HepG2 (cell line): Measurements from ENCODE around the gene NOP58. TPM values are rescaled to one million over a fixed set of nuclear protein-coding genes. Genes with fewer than 3 reads are reported as not detected.

Source experiments
- ATAC-seq: fragments of 200-7000 bp; cut with Tn5 transposase; 3 replicates; pipeline ENCODE4 v1.9.1; 2020; ENCODE audit warnings: mild to moderate bottlenecking, moderate library complexity
- BruUV-seq: library from RNA; stranded (reverse); fragments of 400-500 nt; replicated peaks from 2 replicates; lab custom pipeline; 2021; lab: Mats Ljungman, UMichigan
- CTCF ChIA-PET: fragments of 300-600 bp; formaldehyde crosslinking; extraction: SDS; loops from one replicate; lab custom pipeline; 2021; ENCODE audit warnings: low total read pairs, inconsistent platforms, low intra/inter-chr PET ratio; lab: Yijun Ruan, JAX
- POLR2A ChIA-PET: fragments of 350-600 bp; sonication (Branson Sonifier 250); formaldehyde crosslinking; loops from one replicate; lab custom pipeline; 2020; ENCODE audit warnings: antibody characterized with exemption, inconsistent platforms; lab: Yijun Ruan, JAX
- DNase-seq: peaks from one replicate; pipeline ENCODE4 v3.0.0-alpha.2; 2015; ENCODE audit warnings: low spot score
- FAIRE-seq: peaks from 3 replicates; lab custom pipeline; 2011; peaks lifted over from hg19 to GRCh38; lab: Jason Lieb, UNC
- H2AFZ ChIP-seq: one replicate; pipeline ENCODE4 v1.6.1; 2011; ENCODE audit warnings: low read length, inconsistent platforms
- H3K27ac ChIP-seq: fragments of 300-600 bp; 3 replicates; pipeline ENCODE4 v1.8.0; 2011; ENCODE audit warnings: mixed run types, mild to moderate bottlenecking, mixed read lengths, low read length, inconsistent platforms; ENCODE audit not compliant: insufficient read depth; ENCODE audit errors: extremely low read length
- H3K27me3 ChIP-seq, 2 experiments: fragments of 200-600 bp in 1 of 2; 2 replicates in 1 of 2; 3 replicates in 1 of 2; pipeline versions ENCODE4 v1.6.0 to v1.8.0; 2011; ENCODE audit warnings: low read length in 2 of 2, mild to moderate bottlenecking in 2 of 2, moderate library complexity in 2 of 2, inconsistent platforms in 1 of 2; ENCODE audit not compliant: insufficient read depth in 2 of 2, control insufficient read depth in 1 of 2
- H3K36me3 ChIP-seq, 2 experiments: fragments of 200-600 bp in 1 of 2; replicated peaks in 1 of 2; 2 replicates in 1 of 2; 3 replicates in 1 of 2; pipeline versions ENCODE4 v1.5.1 to v1.8.0; 2011; ENCODE audit warnings: low read length in 2 of 2, inconsistent platforms in 1 of 2; ENCODE audit not compliant: insufficient read depth in 2 of 2, control insufficient read depth in 1 of 2
- H3K4me1 ChIP-seq: 2 replicates; pipeline ENCODE4 v1.5.1; 2012; ENCODE audit warnings: low read length, inconsistent platforms; ENCODE audit not compliant: insufficient read depth
- H3K4me2 ChIP-seq: 2 replicates; pipeline ENCODE4 v1.6.0; 2011; ENCODE audit warnings: low read depth, low read length, inconsistent platforms
- H3K4me3 ChIP-seq, 3 experiments: fragments of 200-600 bp in 1 of 3; sonication (generic), shearing (Covaris generic) in 1 of 3; replicated peaks in 1 of 3; 2 replicates each; pipeline ENCODE4 v1.5.1; 2011 to 2016; ENCODE audit warnings: low read length in 3 of 3, inconsistent platforms in 2 of 3, low read depth in 2 of 3, mild to moderate bottlenecking in 2 of 3, control low read depth in 1 of 3, mixed read lengths in 1 of 3; ENCODE audit not compliant: insufficient read depth in 1 of 3
- H3K79me2 ChIP-seq: one replicate; pipeline ENCODE4 v1.6.1; 2011; ENCODE audit warnings: low read length, inconsistent platforms; ENCODE audit not compliant: insufficient read depth
- H3K9ac ChIP-seq: 2 replicates; pipeline ENCODE4 v1.6.0; 2011; ENCODE audit warnings: mild to moderate bottlenecking, low read depth, low read length, inconsistent platforms; ENCODE audit not compliant: insufficient read depth
- H3K9me3 ChIP-seq: 2 replicates; pipeline ENCODE4 v1.5.1; 2012; ENCODE audit warnings: mild to moderate bottlenecking, low read length
- H4K20me1 ChIP-seq: 2 replicates; pipeline ENCODE4 v1.6.0; 2011; ENCODE audit warnings: inconsistent platforms, mild to moderate bottlenecking, low read length, moderate library complexity; ENCODE audit not compliant: insufficient read depth
- MTF1 ChIP-seq: sonication (generic); formaldehyde crosslinking; IDR thresholded peaks from 2 replicates; pipeline ENCODE4 v1.5.0; 2020; ENCODE audit warnings: missing genetic modification reagents
- PAX8 ChIP-seq: sonication (generic); formaldehyde crosslinking; IDR thresholded peaks from 2 replicates; pipeline ENCODE4 v1.8.0; 2022; ENCODE audit warnings: mild to moderate bottlenecking, missing genetic modification reagents, borderline replicate concordance
- SRSF4 ChIP-seq: fragments of 200-400 bp; formaldehyde crosslinking; IDR thresholded peaks from one replicate; pipeline ENCODE4 v1.6.1; 2018; ENCODE audit warnings: mild to moderate bottlenecking, low read depth, low read length, moderate library complexity; ENCODE audit not compliant: poor library complexity, severe bottlenecking
- ZMYM3 ChIP-seq: sonication (generic); formaldehyde crosslinking; IDR thresholded peaks from 2 replicates; pipeline ENCODE4 v1.5.1; 2020; ENCODE audit warnings: mild to moderate bottlenecking, missing genetic modification reagents
- ZNF496 ChIP-seq: sonication (generic); formaldehyde crosslinking; IDR thresholded peaks from 2 replicates; pipeline ENCODE4 v1.8.1; 2023; ENCODE audit warnings: mild to moderate bottlenecking, moderate library complexity, missing genetic modification reagents; ENCODE audit not compliant: insufficient replicate concordance
- WGBS: methylation state at CpG from one replicate; pipeline ENCODE4 v1.1.6; 2017; ENCODE audit warnings: low lambda C conversion rate; 5-methylcytosine and 5-hydroxymethylcytosine counted together
- in situ Hi-C: cut with HindIII; loops from 2 replicates; pipeline ENCODE4 v1.10.0; 2017; ENCODE audit warnings: low pct_unique_long_range_greater_than_20kb; ENCODE audit not compliant: extremely low pct_ligation_motif_present
- intact Hi-C: fragments of 100-400 bp; cut with micrococcal nuclease; formaldehyde crosslinking; loops from one replicate; pipeline ENCODE4 v1.10.0; 2022; ENCODE audit not compliant: unreplicated experiment
- polyA plus RNA-seq, 8 experiments: library from polyadenylated mRNA; depleted of rRNA in 3 of 8; stranded (reverse) in 7 of 8; unstranded in 1 of 8; fragments of >200 nt; fragmentation: Illumina TruSeq in 4 of 8; extraction: Trizol in 4 of 8; gene quantifications; 2 replicates each; pipeline versions ENCODE4 v1.2.1 to v1.2.3, GENCODE V29; 2011 to 2016; ENCODE audit warnings: low read depth in 4 of 8, missing spikeins in 1 of 8, mixed read lengths in 1 of 8; ENCODE audit not compliant: insufficient read depth in 1 of 8
- total RNA-seq, 5 experiments: library from RNA; depleted of rRNA; stranded (reverse); fragments of >200 nt; fragmentation: Illumina TruSeq; extraction: Trizol; gene quantifications; 2 replicates each; pipeline ENCODE4 v1.2.3, GENCODE V29; 2016; ENCODE audit warnings: low read depth in 1 of 5
- TF ChIP-seq, protein P1 (sequence below): sonication (generic); formaldehyde crosslinking; IDR thresholded peaks from 2 replicates; pipeline ENCODE4 v1.4.0; 2020; ENCODE audit warnings: missing genetic modification reagents
- TF ChIP-seq, protein P2 (sequence below): sonication (generic); formaldehyde crosslinking; IDR thresholded peaks from 2 replicates; pipeline ENCODE4 v1.9.0; 2021; ENCODE audit warnings: missing genetic modification reagents, borderline replicate concordance

Gene NOP58
- total and polyA plus RNA-seq, 2 of the 13 experiments (the other 11 are each of a cell fraction or from before 2014, with no cell fraction given) = 74.9 to 203 TPM

DNA sequence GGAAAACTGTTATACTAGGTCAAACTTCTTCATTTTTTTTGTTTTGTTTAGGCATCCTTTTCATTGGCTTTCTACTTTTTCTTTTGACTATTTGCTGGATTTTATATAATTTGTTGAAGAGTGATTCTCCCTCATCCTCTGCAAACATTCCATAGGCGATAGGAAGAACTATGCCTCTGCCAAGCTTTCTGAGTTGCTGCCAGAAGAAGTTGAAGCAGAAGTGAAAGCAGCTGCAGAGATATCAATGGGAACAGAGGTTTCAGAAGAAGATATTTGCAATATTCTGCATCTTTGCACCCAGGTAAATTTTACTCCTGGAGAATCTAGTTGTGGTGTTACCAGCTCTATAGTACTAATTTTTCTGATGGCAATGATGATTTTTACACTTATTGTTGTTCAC is 25.4 kb downstream of the NOP58 start:
- 94% methylated on average over 1 of the region's 1 CpG for whole genome bisulfite sequencing
- POLR2A ChIA-PET = no interaction called here
- Histone ChIP-seq H3K27ac (no peak overlapping the region), H4K20me1 (0 out of 2 replicates have a peak, but pooled peaks cover 2% of the 10 kb centered on the region), H3K9ac (no peak overlapping the region), H3K4me1 (no peaks in the 10 kb centered on the region), H3K4me2 (no peak overlapping the region), H3K79me2 (peaks cover 10% of the 10 kb centered on the region), H3K9me3 (no peaks in the 10 kb centered on the region), H3K4me3 (no peak overlapping the region), H2AFZ (no peak overlapping the region), H3K27me3 (no peaks in the 10 kb centered on the region), H3K36me3 (peaks cover 26 to 92% of the 10 kb centered on the region in 2 experiments)
- DNase-seq = no peak
- intact Hi-C loops = no loop called here
- no peak for ATAC-seq
- BruUV-seq = no TSS peak
- in situ Hi-C loops = no loop called here
- no peak for TF ChIP-seq MTF1 (CRISPR knock-in tag)
- TF ChIP-seq PAX8 (CRISPR knock-in tag) = no peak
- TF ChIP-seq ZNF496 (CRISPR knock-in tag) = no peak
- TF ChIP-seq, protein P1, sequence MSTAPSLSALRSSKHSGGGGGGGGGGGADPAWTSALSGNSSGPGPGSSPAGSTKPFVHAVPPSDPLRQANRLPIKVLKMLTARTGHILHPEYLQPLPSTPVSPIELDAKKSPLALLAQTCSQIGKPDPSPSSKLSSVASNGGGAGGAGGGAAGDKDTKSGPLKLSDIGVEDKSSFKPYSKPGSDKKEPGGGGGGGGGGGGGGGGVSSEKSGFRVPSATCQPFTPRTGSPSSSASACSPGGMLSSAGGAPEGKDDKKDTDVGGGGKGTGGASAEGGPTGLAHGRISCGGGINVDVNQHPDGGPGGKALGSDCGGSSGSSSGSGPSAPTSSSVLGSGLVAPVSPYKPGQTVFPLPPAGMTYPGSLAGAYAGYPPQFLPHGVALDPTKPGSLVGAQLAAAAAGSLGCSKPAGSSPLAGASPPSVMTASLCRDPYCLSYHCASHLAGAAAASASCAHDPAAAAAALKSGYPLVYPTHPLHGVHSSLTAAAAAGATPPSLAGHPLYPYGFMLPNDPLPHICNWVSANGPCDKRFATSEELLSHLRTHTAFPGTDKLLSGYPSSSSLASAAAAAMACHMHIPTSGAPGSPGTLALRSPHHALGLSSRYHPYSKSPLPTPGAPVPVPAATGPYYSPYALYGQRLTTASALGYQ = no peak
- TF ChIP-seq SRSF4 = no peak
- TF ChIP-seq, protein P2, sequence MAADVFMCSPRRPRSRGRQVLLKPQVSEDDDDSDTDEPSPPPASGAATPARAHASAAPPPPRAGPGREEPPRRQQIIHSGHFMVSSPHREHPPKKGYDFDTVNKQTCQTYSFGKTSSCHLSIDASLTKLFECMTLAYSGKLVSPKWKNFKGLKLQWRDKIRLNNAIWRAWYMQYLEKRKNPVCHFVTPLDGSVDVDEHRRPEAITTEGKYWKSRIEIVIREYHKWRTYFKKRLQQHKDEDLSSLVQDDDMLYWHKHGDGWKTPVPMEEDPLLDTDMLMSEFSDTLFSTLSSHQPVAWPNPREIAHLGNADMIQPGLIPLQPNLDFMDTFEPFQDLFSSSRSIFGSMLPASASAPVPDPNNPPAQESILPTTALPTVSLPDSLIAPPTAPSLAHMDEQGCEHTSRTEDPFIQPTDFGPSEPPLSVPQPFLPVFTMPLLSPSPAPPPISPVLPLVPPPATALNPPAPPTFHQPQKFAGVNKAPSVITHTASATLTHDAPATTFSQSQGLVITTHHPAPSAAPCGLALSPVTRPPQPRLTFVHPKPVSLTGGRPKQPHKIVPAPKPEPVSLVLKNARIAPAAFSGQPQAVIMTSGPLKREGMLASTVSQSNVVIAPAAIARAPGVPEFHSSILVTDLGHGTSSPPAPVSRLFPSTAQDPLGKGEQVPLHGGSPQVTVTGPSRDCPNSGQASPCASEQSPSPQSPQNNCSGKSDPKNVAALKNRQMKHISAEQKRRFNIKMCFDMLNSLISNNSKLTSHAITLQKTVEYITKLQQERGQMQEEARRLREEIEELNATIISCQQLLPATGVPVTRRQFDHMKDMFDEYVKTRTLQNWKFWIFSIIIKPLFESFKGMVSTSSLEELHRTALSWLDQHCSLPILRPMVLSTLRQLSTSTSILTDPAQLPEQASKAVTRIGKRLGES (CRISPR knock-in tag) = no peak
- TF ChIP-seq ZMYM3 (CRISPR knock-in tag) = no peak
- CTCF ChIA-PET = no interaction called here
- FAIRE-seq = no peak
